ENCODE measurements around the gene PARG.
"Not testable (repeated sequence)": the region's sequence is repeated elsewhere in the genome, so short reads cannot be mapped to it uniquely, and the experiment has no call there.

The PARG gene

GRCh38 chr10:49910295-49910694 is 31.5 kb downstream of the PARG start:
- H3K4me3 ChIP-seq (ENCODE audit: low read depth, low read length); DNase-seq (ENCODE audit: low read depth): not testable (repeated sequence)

DNA sequence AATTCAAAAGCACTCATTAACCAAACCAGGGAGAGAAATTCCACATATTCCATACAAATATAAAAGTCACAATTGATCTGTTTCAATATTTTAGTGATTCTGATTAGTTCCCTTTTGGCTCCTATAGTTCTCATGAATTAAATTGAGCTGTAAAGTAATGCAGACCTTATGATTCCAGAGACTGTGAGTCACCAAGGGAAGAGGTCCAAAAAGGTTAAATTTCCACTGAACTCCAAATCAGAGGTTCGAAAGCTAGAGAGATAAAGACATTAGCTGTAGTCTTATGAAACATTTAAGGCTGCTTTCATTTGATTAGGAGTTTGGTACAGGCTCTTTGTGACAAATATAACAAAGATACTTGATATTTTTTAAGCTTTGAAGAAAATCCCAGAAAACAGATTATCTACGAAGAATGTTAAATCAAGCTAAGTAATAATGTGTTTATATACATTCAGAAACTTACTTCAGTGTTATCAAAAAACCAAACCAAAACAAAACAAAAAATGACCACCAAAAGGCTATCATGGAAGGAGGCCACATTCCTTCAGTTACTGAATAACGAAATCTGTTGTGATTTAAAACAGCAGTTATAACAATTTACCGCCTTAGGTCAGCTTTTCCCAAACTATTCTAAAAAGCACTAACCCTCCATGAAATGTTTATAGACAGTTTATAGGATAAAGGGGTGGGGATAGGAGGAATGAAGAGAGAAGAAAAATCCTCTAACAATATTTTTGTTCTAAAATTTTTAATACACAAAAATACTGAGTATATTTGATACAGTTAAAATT is 33.3 kb downstream of the PARG start:
- H3K4me3 ChIP-seq (ENCODE audit: low read depth, low read length): not testable (repeated sequence)

GRCh38 chr10:49903829-49904228 is 38.0 kb downstream of the PARG start:
- not testable (repeated sequence) for H3K4me3 ChIP-seq (ENCODE audit: low read depth, low read length); DNase-seq (ENCODE audit: low read depth)

More for the DNA sequence above, 33.3 kb downstream of the PARG start:
- not testable (repeated sequence) for DNase-seq (ENCODE audit: low read depth)

GRCh38 chr10:49900406-49900805 is 41.4 kb downstream of the PARG start:
- DNase-seq (ENCODE audit: low read depth); H3K4me3 ChIP-seq (ENCODE audit: low read depth, low read length): not testable (repeated sequence)

GRCh38 chr10:49899999-49900398 is 41.8 kb downstream of the PARG start:
- not testable (repeated sequence) for DNase-seq (ENCODE audit: low read depth); H3K4me3 ChIP-seq (ENCODE audit: low read depth, low read length)

DNA sequence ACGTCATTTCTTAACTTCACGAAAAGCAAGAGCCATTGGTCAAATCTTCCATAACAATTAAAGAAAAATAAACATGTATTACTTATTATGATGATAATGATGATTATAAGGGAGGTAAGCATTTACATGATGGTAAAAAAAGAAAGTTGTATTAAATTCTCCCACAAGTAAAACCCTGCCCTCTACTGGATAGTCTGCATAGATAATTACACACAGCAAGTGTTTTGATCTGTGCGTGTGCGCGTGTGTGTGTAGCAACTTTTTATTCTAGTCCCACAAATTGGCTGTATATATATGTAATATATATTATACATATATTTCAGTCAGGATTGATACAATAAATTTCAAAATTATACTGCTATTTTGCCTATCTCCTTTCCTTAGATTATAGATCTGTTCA is 51.8 kb downstream of the PARG start:
- DNase-seq (ENCODE audit: low read depth); H3K4me3 ChIP-seq (ENCODE audit: low read depth, low read length): not testable (repeated sequence)

DNA sequence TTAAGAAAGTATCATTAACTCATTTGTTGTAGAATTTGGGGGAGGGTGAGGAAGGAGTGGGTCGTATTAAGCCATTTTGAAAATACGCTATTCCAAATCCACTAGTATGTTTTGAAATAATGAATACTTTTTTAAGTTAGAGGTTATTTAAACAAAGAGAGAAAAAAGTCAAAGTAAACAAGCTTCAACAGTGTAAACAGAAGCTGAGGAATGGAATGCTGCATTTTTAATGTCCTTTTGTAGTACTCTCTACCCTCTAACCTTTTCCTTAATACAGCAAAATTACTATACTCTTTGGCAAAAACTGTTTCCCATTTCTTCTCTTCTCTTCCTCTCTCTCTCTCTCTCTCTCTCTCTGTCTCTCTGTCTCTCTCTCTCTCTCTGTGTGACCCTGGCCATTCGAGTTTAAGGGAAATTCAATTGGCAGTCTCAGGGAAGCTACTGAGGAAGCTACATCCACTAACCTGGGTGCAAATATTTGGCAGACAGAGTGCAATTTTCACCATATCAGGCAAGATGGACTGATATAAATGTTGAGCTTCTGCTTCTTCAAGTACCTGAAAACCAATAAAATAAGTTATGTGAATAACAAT is 57.0 kb downstream of the PARG start:
- H3K4me3 ChIP-seq (ENCODE audit: low read depth, low read length); DNase-seq (ENCODE audit: low read depth): not testable (repeated sequence)

DNA sequence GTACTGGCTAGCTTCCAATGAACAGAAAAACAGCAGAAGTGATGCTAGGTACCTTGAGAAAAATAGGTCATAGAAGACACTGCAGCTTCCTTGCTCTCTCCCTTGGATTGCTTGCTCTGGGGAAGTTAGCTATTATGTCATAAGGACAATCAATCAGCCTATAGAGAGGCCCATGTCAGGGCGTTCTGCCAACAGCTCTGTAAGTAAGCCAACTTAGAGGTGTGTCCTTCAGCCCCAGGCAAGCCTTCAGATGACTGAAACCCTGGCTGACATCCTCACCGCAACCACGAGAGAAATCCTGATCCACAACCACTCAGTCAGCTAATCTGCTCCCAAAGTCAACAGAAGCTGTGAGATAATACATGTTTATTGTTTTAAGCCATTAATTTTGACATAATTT is 58.0 kb downstream of the PARG start:
- H3K4me3 ChIP-seq (ENCODE audit: low read depth, low read length); DNase-seq (ENCODE audit: low read depth): not testable (repeated sequence)

DNA sequence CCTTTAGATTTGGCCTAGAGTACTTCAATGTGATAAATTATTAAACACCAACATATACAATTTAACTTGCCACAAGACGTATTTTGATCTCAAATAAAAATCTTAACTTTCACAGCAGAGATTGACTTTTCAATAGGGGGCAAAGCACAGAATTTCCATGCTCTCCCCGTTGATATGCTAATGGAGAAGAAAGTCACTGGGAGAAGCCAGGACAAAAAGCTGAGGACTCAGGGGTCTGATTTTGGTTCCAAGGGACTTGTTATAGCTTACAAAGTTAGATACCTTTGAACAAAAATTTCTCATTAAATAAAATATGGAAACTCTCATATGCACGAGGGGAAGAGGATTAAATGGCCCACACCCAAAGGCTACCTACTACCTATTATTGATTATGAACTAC is 59.5 kb downstream of the PARG start:
- DNase-seq (ENCODE audit: low read depth); H3K4me3 ChIP-seq (ENCODE audit: low read depth, low read length): not testable (repeated sequence)

- not testable (repeated sequence) for DNase-seq (ENCODE audit: low read depth); H3K4me3 ChIP-seq (ENCODE audit: low read depth, low read length)
Observed at GRCh38 chr10:49872740-49873139, 69.1 kb downstream of the PARG start.

GRCh38 chr10:49871462-49871861 is 70.4 kb downstream of the PARG start:
- not testable (repeated sequence) for H3K4me3 ChIP-seq (ENCODE audit: low read depth, low read length); DNase-seq (ENCODE audit: low read depth)

DNA sequence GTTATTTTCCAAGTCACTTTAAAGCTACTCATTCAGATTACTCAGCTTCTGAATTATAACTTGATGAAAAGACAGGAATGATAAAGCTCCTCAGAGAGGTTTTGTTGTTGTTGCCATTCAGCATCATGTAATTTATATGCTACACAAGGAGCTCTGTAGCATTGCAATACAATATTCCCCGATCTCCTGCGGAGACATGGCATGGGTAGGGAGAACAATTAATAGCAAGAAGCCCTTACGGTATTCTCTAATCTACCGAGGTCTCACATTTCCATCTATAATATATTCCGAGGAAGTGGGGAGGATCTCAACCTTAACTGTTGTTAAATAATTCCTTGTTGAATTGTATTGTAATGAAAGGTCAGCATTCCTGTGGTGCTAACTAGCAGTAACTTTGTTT is 81.9 kb downstream of the PARG start:
- not testable (repeated sequence) for H3K4me3 ChIP-seq (ENCODE audit: low read depth, low read length); DNase-seq (ENCODE audit: low read depth)

- H3K4me3 ChIP-seq (ENCODE audit: low read depth, low read length); DNase-seq (ENCODE audit: low read depth): not testable (repeated sequence)
Observed at GRCh38 chr10:49858697-49859382, 83.0 kb downstream of the PARG start.

DNA sequence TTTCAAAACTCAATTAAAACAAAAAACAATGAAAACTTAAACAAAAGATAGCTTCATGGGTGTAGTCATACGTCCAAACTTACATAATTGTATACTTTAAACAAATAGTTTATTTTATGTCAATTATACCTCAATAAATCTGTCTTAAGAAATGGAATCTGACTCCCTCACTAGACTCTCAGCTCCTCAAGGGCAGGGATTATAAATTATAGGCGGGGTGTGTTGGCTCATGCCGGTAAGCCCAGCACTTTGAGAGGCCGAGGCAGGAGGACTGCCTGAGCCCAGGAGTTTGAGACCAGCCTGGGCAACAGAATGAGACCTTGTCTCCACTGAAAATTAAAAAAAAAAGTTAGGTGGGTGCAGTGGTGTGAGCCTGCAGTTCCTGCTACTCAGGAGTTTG is 92.3 kb downstream of the PARG start:
- not testable (repeated sequence) for H3K4me3 ChIP-seq (ENCODE audit: low read depth, low read length); DNase-seq (ENCODE audit: low read depth)

Measured in GM12865 (cell line).